ENCODE results near the gene NFIA.

Gene NFIA

GRCh38 chr1:61420909-61421835 is 338.8 kb downstream of the NFIA start:
- DNase-seq (ENCODE audit: low read depth in 2 of 3, low spot score in 2 of 3): no peak

GRCh38 chr1:61423643-61424042 is 341.3 kb downstream of the NFIA start:
- DNase-seq (ENCODE audit: low read depth in 2 of 3, low spot score in 2 of 3): no peak

GRCh38 chr1:61424382-61424781 is 342.0 kb downstream of the NFIA start:
- DNase-seq (ENCODE audit: low read depth in 2 of 3, low spot score in 2 of 3): no peak

GRCh38 chr1:61425040-61425439 is 342.7 kb downstream of the NFIA start:
- DNase-seq (ENCODE audit: low read depth in 2 of 3, low spot score in 2 of 3): no peak

- DNase-seq (ENCODE audit: low read depth in 2 of 3, low spot score in 2 of 3): no peak
These were observed 343.9 kb downstream of the NFIA start for GRCh38 chr1:61426254-61426653.

GRCh38 chr1:61426885-61427284 is 344.5 kb downstream of the NFIA start:
- DNase-seq (ENCODE audit: low read depth in 2 of 3, low spot score in 2 of 3): no peak

- no peak for DNase-seq (ENCODE audit: low read depth in 2 of 3, low spot score in 2 of 3)
These were observed 345.1 kb downstream of the NFIA start for GRCh38 chr1:61427510-61427909.

GRCh38 chr1:61428146-61428545 is 345.8 kb downstream of the NFIA start:
- no peak for DNase-seq (ENCODE audit: low read depth in 2 of 3, low spot score in 2 of 3)

- no peak for DNase-seq (ENCODE audit: low read depth in 2 of 3, low spot score in 2 of 3)
These were observed 350.4 kb downstream of the NFIA start for GRCh38 chr1:61432616-61433388.

GRCh38 chr1:61433646-61434045 is 351.3 kb downstream of the NFIA start:
- DNase-seq (ENCODE audit: low read depth in 2 of 3, low spot score in 2 of 3): no peak

GRCh38 chr1:61434276-61434675 is 351.9 kb downstream of the NFIA start:
- DNase-seq (ENCODE audit: low read depth in 2 of 3, low spot score in 2 of 3): no peak

- DNase-seq (ENCODE audit: low read depth in 2 of 3, low spot score in 2 of 3): no peak
These were observed 352.9 kb downstream of the NFIA start for GRCh38 chr1:61435226-61435625.

- DNase-seq (ENCODE audit: low read depth in 2 of 3, low spot score in 2 of 3): no peak
These were observed 353.7 kb downstream of the NFIA start for GRCh38 chr1:61436016-61436415.

GRCh38 chr1:61436491-61437120 is 354.2 kb downstream of the NFIA start:
- no peak for DNase-seq (ENCODE audit: low read depth in 2 of 3, low spot score in 2 of 3)

- DNase-seq (ENCODE audit: low read depth in 2 of 3, low spot score in 2 of 3): no peak
These were observed 356.9 kb downstream of the NFIA start for GRCh38 chr1:61439234-61439633.

- no peak for DNase-seq (ENCODE audit: low read depth in 2 of 3, low spot score in 2 of 3)
These were observed 359.4 kb downstream of the NFIA start for GRCh38 chr1:61441723-61442262.

- no peak for DNase-seq (ENCODE audit: low read depth in 2 of 3, low spot score in 2 of 3)
These were observed 360.2 kb downstream of the NFIA start for GRCh38 chr1:61442544-61442943.

GRCh38 chr1:61444288-61444687 is 361.9 kb downstream of the NFIA start:
- DNase-seq (ENCODE audit: low read depth in 2 of 3, low spot score in 2 of 3): no peak

- no peak for DNase-seq (ENCODE audit: low read depth in 2 of 3, low spot score in 2 of 3)
These were observed 363.0 kb downstream of the NFIA start for GRCh38 chr1:61445269-61445825.

GRCh38 chr1:61446531-61446991 is 364.2 kb downstream of the NFIA start:
- DNase-seq (ENCODE audit: low read depth in 2 of 3, low spot score in 2 of 3): no peak

Measured in activated CD8-positive, alpha-beta memory T cell treated with anti-CD3 and anti-CD28 coated beads for 48 hours (primary cell).